Measurements from ENCODE around the gene ARPC2. TPM values are rescaled to one million over a fixed set of nuclear protein-coding genes. Genes with fewer than 3 reads are reported as not detected.
"Not testable (repeated sequence)": the region's sequence is repeated elsewhere in the genome, so short reads cannot be mapped to it uniquely, and the experiment has no call there.

Gene ARPC2
- total RNA-seq, 2 experiments from 2014 or later: 708 to 729 TPM

- H3K4me3 Mint-ChIP-seq: no peak overlapping the region
- H3K27me3 Mint-ChIP-seq: no peaks in the 10 kb centered on the region
- DNase-seq: no peak
- H3K9me3 Mint-ChIP-seq: no peaks in the 10 kb centered on the region
- peaks cover 48% of the 10 kb centered on the region for H3K4me1 Mint-ChIP-seq
- ChIA-PET POLR2A (no interaction called here), CTCF (interaction anchor here (0.5 to 2.0 kb wide), 4 partner anchors 13 to 129 kb away, joined by 3 to 9 read pairs (median 4); no protein-coding TSS in a partner anchor)
- H3K27ac Mint-ChIP-seq: peak overlapping the region; percentile 27
- peaks cover 15% of the 10 kb centered on the region for H3K36me3 Mint-ChIP-seq (ENCODE audit: low read depth)
Observed at GRCh38 chr2:218267259-218267658, 50.3 kb downstream of the ARPC2 start.

GRCh38 chr2:218269900-218270720 lies 53.1 kb downstream of the ARPC2 start, which contains the start of the genes AAMP and PNKD:
AAMP (minus strand) TSS chr2:218270137; CDS start chr2:218270086, 51 bp downstream.
PNKD (plus strand) TSS chr2:218270519; CDS start chr2:218270536, 17 bp downstream.
- H3K4me1 Mint-ChIP-seq: peaks cover 47% of the 10 kb centered on the region
- no peaks in the 10 kb centered on the region for H3K27me3 Mint-ChIP-seq
- peak within 1 kb of the TSS; percentile 88 for H3K4me3 Mint-ChIP-seq
- H3K27ac Mint-ChIP-seq: peak within 1 kb of the TSS; percentile 92
- H3K9me3 Mint-ChIP-seq: no peaks in the 10 kb centered on the region
- peak; percentile 100 for DNase-seq
- ChIA-PET POLR2A (interaction anchor here (0.6 to 1.0 kb wide), 4 partner anchors 16 to 81 kb away, joined by 3 to 5 read pairs (median 4); no protein-coding TSS in a partner anchor), CTCF (interaction anchor here (0.5 to 7.5 kb wide), 14 partner anchors 9 to 126 kb away, joined by 3 to 113 read pairs (median 4); partner anchors contain the start of genes CATIP, GPBAR1 and TMBIM1)
- H3K36me3 Mint-ChIP-seq (ENCODE audit: low read depth): peaks cover 26% of the 10 kb centered on the region

GRCh38 chr2:218270721-218271486 lies 53.9 kb downstream of the ARPC2 start:
- H3K27ac Mint-ChIP-seq: peak overlapping the region; percentile 92
- no peaks in the 10 kb centered on the region for H3K9me3 Mint-ChIP-seq
- ChIA-PET POLR2A (interaction anchor here (0.6 to 1.0 kb wide), 4 partner anchors 16 to 82 kb away, joined by 3 to 5 read pairs (median 4); no protein-coding TSS in a partner anchor), CTCF (interaction anchor here (0.6 to 7.5 kb wide), 17 partner anchors 10 to 183 kb away, joined by 3 to 113 read pairs (median 4); partner anchors contain the start of genes CATIP, GPBAR1 and TMBIM1)
- H3K36me3 Mint-ChIP-seq (ENCODE audit: low read depth): peaks cover 26% of the 10 kb centered on the region
- no peak for DNase-seq
- H3K4me3 Mint-ChIP-seq: peak overlapping the region; percentile 88
- H3K27me3 Mint-ChIP-seq: no peaks in the 10 kb centered on the region
- H3K4me1 Mint-ChIP-seq: peaks cover 43% of the 10 kb centered on the region

GRCh38 chr2:218271487-218271797 lies 54.5 kb downstream of the ARPC2 start:
- Mint-ChIP-seq H3K27ac (peak overlapping the region; percentile 92), H3K36me3 (ENCODE audit: low read depth) (peaks cover 30% of the 10 kb centered on the region), H3K4me3 (peak overlapping the region; percentile 88), H3K4me1 (peaks cover 42% of the 10 kb centered on the region), H3K27me3 (no peaks in the 10 kb centered on the region), H3K9me3 (no peaks in the 10 kb centered on the region)
- DNase-seq: no peak
- ChIA-PET POLR2A (interaction anchor here (0.6 kb wide), 1 partner anchor 35 kb away, joined by 3 read pairs; no protein-coding TSS in a partner anchor), CTCF (interaction anchor here (0.6 to 7.5 kb wide), 14 partner anchors 11 to 183 kb away, joined by 3 to 113 read pairs (median 4); partner anchors contain the start of genes CATIP, GPBAR1 and TMBIM1)

- CTCF ChIA-PET: interaction anchor here (0.6 to 7.5 kb wide), 18 partner anchors 11 to 445 kb away, joined by 3 to 113 read pairs (median 4); partner anchors contain the start of genes BCS1L, CATIP, GPBAR1 and TMBIM1
- Mint-ChIP-seq H3K4me1 (peaks cover 39% of the 10 kb centered on the region), H3K27me3 (no peaks in the 10 kb centered on the region), H3K36me3 (ENCODE audit: low read depth) (peaks cover 34% of the 10 kb centered on the region), H3K4me3 (peak overlapping the region; percentile 88), H3K9me3 (no peaks in the 10 kb centered on the region), H3K27ac (peak overlapping the region; percentile 92)
- POLR2A ChIA-PET: interaction anchor here (0.6 kb wide), 1 partner anchor 36 kb away, joined by 3 read pairs; no protein-coding TSS in a partner anchor
- DNase-seq: no peak
Observed at GRCh38 chr2:218271865-218272530, 55.0 kb downstream of the ARPC2 start.

GRCh38 chr2:218272531-218273212 lies 55.7 kb downstream of the ARPC2 start:
- peaks cover 32% of the 10 kb centered on the region for H3K4me1 Mint-ChIP-seq
- POLR2A ChIA-PET: interaction anchor here (0.6 kb wide), 1 partner anchor 633 kb away, joined by 3 read pairs; no protein-coding TSS in a partner anchor
- CTCF ChIA-PET: interaction anchor here (0.7 to 7.5 kb wide), 19 partner anchors 12 to 444 kb away, joined by 3 to 113 read pairs (median 4); partner anchors contain the start of genes BCS1L, CATIP, GPBAR1 and TMBIM1
- H3K36me3 Mint-ChIP-seq (ENCODE audit: low read depth): peaks cover 34% of the 10 kb centered on the region
- H3K27ac Mint-ChIP-seq: peak overlapping the region; percentile 92
- DNase-seq: peak; percentile 85
- no peaks in the 10 kb centered on the region for H3K9me3 Mint-ChIP-seq
- H3K4me3 Mint-ChIP-seq: peak overlapping the region; percentile 16
- no peaks in the 10 kb centered on the region for H3K27me3 Mint-ChIP-seq

- Mint-ChIP-seq H3K4me1 (peaks cover 32% of the 10 kb centered on the region), H3K36me3 (ENCODE audit: low read depth) (peaks cover 35% of the 10 kb centered on the region)
- H3K27me3 Mint-ChIP-seq, DNase-seq, H3K27ac Mint-ChIP-seq, H3K4me3 Mint-ChIP-seq, H3K9me3 Mint-ChIP-seq: not testable (repeated sequence)
- ChIA-PET CTCF (interaction anchor here (0.7 to 7.5 kb wide), 11 partner anchors 11 to 444 kb away, joined by 3 to 113 read pairs (median 4); partner anchors contain the start of genes CATIP, GPBAR1 and TMBIM1), POLR2A (interaction anchor here (0.6 kb wide), 1 partner anchor 632 kb away, joined by 3 read pairs; no protein-coding TSS in a partner anchor)
Observed at GRCh38 chr2:218273214-218273907, 56.4 kb downstream of the ARPC2 start.

- peaks cover 38% of the 10 kb centered on the region for H3K36me3 Mint-ChIP-seq (ENCODE audit: low read depth)
- H3K9me3 Mint-ChIP-seq: no peaks in the 10 kb centered on the region
- H3K4me1 Mint-ChIP-seq: peaks cover 32% of the 10 kb centered on the region
- H3K4me3 Mint-ChIP-seq: no peak overlapping the region
- POLR2A ChIA-PET: no interaction called here
- H3K27ac Mint-ChIP-seq: no peak overlapping the region
- CTCF ChIA-PET: interaction anchor here (1.2 to 7.5 kb wide), 5 partner anchors 11 to 122 kb away, joined by 4 to 113 read pairs (median 30); partner anchors contain the start of genes GPBAR1 and TMBIM1
- H3K27me3 Mint-ChIP-seq: no peaks in the 10 kb centered on the region
- DNase-seq: no peak
Observed at GRCh38 chr2:218273908-218274249, 56.9 kb downstream of the ARPC2 start.

GRCh38 chr2:218274586-218274985 lies 57.6 kb downstream of the ARPC2 start:
- ChIA-PET POLR2A (no interaction called here), CTCF (interaction anchor here (0.7 to 7.5 kb wide), 4 partner anchors 10 to 121 kb away, joined by 3 to 113 read pairs (median 36); partner anchors contain the start of gene TMBIM1)
- no peaks in the 10 kb centered on the region for H3K9me3 Mint-ChIP-seq
- peaks cover 42% of the 10 kb centered on the region for H3K36me3 Mint-ChIP-seq (ENCODE audit: low read depth)
- no peak overlapping the region for H3K27ac Mint-ChIP-seq
- DNase-seq: no peak
- H3K27me3 Mint-ChIP-seq: no peaks in the 10 kb centered on the region
- H3K4me3 Mint-ChIP-seq: no peak overlapping the region
- H3K4me1 Mint-ChIP-seq: peaks cover 27% of the 10 kb centered on the region

GRCh38 chr2:218275371-218276072 lies 58.5 kb downstream of the ARPC2 start:
- no peaks in the 10 kb centered on the region for H3K27me3 Mint-ChIP-seq
- POLR2A ChIA-PET: no interaction called here
- no peaks in the 10 kb centered on the region for H3K9me3 Mint-ChIP-seq
- peaks cover 50% of the 10 kb centered on the region for H3K36me3 Mint-ChIP-seq (ENCODE audit: low read depth)
- no peak overlapping the region for H3K4me3 Mint-ChIP-seq
- CTCF ChIA-PET: interaction anchor here (0.5 to 7.5 kb wide), 7 partner anchors 9 to 572 kb away, joined by 3 to 113 read pairs (median 4); partner anchors contain the start of gene TMBIM1
- no peak overlapping the region for H3K27ac Mint-ChIP-seq
- peaks cover 27% of the 10 kb centered on the region for H3K4me1 Mint-ChIP-seq
- DNase-seq: no peak
